ENCODE measurements around the gene CD244. TPM values are rescaled to one million over a fixed set of nuclear protein-coding genes. Genes with fewer than 3 reads are reported as not detected.

CD244 gene
- total RNA-seq, 1 donor from 2014 or later = not detected

DNA sequence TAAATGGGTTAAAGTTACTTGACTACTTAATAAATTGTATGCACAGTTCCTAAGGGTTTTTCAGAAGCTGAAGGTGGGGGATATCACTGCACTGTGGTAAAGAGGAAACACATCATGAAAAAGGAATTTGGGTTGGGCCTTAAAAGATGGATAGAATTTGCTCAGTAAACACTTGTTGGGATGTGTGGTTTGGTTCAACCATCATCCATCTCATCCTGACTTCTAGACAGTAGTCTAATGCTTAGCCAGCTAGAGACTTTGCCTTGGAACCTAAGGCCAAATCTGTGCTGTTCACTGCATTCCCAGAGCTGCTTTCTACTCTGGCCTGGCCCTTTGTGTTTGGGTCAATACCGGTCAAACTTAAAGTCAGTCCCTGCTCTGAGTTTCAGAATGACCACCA is 36.1 kb downstream of the CD244 start:
- no peaks in the 10 kb centered on the region for H3K27me3 Mint-ChIP-seq (ENCODE audit: low read depth)
- H3K36me3 Mint-ChIP-seq = no peaks in the 10 kb centered on the region
- peaks cover 10% of the 10 kb centered on the region for H3K4me1 Mint-ChIP-seq
- no peak for DNase-seq (ENCODE audit: low spot score in 2 of 2, unreplicated experiment in 2 of 2)
- H3K4me3 Mint-ChIP-seq = no peak overlapping the region
- peak overlapping the region; percentile 57 for H3K27ac Mint-ChIP-seq
- TF ChIP-seq, protein P1, sequence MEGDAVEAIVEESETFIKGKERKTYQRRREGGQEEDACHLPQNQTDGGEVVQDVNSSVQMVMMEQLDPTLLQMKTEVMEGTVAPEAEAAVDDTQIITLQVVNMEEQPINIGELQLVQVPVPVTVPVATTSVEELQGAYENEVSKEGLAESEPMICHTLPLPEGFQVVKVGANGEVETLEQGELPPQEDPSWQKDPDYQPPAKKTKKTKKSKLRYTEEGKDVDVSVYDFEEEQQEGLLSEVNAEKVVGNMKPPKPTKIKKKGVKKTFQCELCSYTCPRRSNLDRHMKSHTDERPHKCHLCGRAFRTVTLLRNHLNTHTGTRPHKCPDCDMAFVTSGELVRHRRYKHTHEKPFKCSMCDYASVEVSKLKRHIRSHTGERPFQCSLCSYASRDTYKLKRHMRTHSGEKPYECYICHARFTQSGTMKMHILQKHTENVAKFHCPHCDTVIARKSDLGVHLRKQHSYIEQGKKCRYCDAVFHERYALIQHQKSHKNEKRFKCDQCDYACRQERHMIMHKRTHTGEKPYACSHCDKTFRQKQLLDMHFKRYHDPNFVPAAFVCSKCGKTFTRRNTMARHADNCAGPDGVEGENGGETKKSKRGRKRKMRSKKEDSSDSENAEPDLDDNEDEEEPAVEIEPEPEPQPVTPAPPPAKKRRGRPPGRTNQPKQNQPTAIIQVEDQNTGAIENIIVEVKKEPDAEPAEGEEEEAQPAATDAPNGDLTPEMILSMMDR (IDR thresholded peaks at IDR 0.05; ENCODE audit: unreplicated experiment) = no peak
- no peaks in the 10 kb centered on the region for H3K9me3 Mint-ChIP-seq

DNA sequence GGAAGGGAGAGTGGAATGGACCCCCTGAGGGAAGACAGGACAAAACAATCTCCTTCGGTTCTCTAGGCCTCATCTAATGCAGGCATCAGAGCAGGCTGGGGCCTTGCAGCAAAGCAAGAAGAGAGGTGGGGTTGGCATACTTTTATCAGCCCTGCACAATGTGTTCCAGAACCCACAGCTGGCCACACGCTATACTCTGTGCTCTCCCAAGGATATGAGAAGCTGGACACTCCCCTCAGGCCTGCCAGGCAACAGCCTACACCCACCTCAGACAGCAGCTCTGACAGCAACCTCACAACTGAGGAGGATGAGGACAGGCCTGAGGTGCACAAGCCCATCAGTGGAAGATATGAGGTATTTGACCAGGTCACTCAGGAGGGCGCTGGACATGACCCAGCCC is 39.4 kb downstream of the CD244 start:
- no peaks in the 10 kb centered on the region for H3K9me3 Mint-ChIP-seq
- H3K27ac Mint-ChIP-seq = no peak overlapping the region
- H3K4me3 Mint-ChIP-seq = no peak overlapping the region
- TF ChIP-seq, protein P1 (IDR thresholded peaks at IDR 0.05; ENCODE audit: unreplicated experiment) = no peak
- DNase-seq (ENCODE audit: low spot score in 2 of 2, unreplicated experiment in 2 of 2) = no peak
- H3K27me3 Mint-ChIP-seq (ENCODE audit: low read depth) = no peaks in the 10 kb centered on the region
- H3K36me3 Mint-ChIP-seq = no peaks in the 10 kb centered on the region
- peaks cover 3% of the 10 kb centered on the region for H3K4me1 Mint-ChIP-seq

DNA sequence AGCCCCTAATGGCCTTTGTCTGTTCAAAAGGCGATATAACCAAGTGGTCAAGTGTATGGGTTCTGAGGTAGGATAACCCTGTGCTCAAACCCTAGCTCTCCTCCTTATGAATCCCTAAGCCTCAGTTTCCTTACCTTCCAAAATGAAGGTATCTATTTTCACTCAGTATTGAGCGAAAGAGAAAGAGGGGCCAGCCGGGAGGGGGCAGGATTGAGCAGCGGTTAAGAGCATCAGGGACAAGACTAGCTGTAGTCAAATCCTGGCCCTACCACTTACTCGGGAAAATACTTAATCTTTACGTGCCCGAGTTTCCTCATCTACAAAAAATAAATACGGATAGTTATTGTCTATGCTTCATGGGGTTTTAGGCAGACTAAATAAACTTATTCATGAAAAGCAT is 41.1 kb downstream of the CD244 start:
- no peak overlapping the region for H3K27ac Mint-ChIP-seq
- no peak overlapping the region for H3K4me3 Mint-ChIP-seq
- peaks cover 6% of the 10 kb centered on the region for H3K4me1 Mint-ChIP-seq
- H3K9me3 Mint-ChIP-seq = no peaks in the 10 kb centered on the region
- H3K36me3 Mint-ChIP-seq = no peaks in the 10 kb centered on the region
- TF ChIP-seq, protein P1 (IDR thresholded peaks at IDR 0.05; ENCODE audit: unreplicated experiment) = no peak
- no peaks in the 10 kb centered on the region for H3K27me3 Mint-ChIP-seq (ENCODE audit: low read depth)
- DNase-seq (ENCODE audit: low spot score in 2 of 2, unreplicated experiment in 2 of 2) = no peak

DNA sequence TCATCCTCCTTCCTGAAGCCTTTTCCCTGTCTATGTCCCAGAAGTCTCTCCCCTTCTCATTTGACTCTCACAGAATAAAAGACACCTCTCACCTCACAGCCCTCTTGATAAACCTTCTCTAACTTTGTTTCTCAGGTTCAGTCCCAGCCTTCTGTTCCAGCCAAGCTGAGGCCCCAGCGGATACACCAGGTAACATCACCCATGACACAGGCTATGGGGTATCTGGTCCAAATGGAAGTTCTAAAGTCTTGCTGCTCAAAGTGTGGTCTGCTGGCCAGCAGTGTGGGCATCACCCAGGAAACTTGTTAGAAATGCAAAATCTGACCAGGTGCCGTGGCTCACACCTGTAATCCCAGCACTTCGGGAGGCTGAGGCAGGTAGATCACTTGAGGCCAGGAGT is 43.5 kb downstream of the CD244 start:
- TF ChIP-seq, protein P1 (IDR thresholded peaks at IDR 0.05; ENCODE audit: unreplicated experiment) = no peak
- peaks cover 6% of the 10 kb centered on the region for H3K4me1 Mint-ChIP-seq

DNA sequence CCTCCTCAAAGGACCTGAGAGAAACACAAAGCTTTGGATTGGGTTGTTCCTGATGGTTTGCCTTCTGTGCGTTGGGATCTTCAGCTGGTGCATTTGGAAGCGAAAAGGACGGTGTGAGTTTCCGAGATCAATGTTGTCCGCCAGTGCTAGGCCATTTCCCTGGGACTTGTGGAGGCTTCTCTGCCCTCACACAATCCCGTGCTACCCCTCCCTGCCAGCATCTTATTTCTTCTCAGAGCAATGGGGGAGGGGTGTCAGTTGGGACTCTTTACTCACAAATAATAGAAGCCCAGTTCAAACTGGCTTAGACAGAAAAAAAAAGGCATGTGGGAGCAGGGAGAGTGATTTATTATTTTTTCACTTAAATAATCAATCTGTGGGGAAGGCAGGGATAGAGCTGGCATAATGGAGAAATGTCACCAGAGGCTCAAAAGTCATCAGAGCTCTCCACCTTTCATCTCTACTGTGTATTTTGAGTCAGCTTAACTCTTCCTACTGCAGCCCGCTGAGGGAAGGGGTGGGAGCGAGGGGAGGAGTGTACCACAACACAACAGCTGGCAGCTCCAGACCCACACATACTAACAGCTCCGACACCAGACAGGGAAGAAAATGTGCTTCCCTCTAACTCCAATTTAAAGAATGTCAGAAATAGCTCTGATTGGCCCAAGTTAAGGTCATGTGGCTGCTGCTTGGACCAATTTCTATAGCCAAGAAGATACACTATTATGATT is 44.3 kb downstream of the CD244 start:
- TF ChIP-seq, protein P1 (IDR thresholded peaks at IDR 0.05; ENCODE audit: unreplicated experiment) = no peak
- Mint-ChIP-seq H3K9me3 (no peaks in the 10 kb centered on the region), H3K27ac (no peak overlapping the region), H3K36me3 (no peaks in the 10 kb centered on the region), H3K4me1 (peaks cover 7% of the 10 kb centered on the region), H3K4me3 (no peak overlapping the region), H3K27me3 (ENCODE audit: low read depth) (no peaks in the 10 kb centered on the region)
- no peak for DNase-seq (ENCODE audit: low spot score in 2 of 2, unreplicated experiment in 2 of 2)

More for the DNA sequence above, 43.5 kb downstream of the CD244 start:
- Mint-ChIP-seq H3K27ac (no peak overlapping the region), H3K27me3 (ENCODE audit: low read depth) (no peaks in the 10 kb centered on the region), H3K36me3 (no peaks in the 10 kb centered on the region), H3K4me3 (no peak overlapping the region), H3K9me3 (no peaks in the 10 kb centered on the region)
- no peak for DNase-seq (ENCODE audit: low spot score in 2 of 2, unreplicated experiment in 2 of 2)

Data from mesothelial cell of epicardium (in vitro differentiated cells).